Activated T-helper 9 cell treated with anti-CD3 and anti-CD28 coated beads, Interleukin-2, amount 50 U/mL, for 16 hours (primary cell): ENCODE results near the gene NNMT.
"Not testable (repeated sequence)": the region's sequence is repeated elsewhere in the genome, so short reads cannot be mapped to it uniquely, and the experiment has no call there.

Experiments
- DNase-seq: peaks from one replicate; pipeline ENCODE4 v3.0.0-alpha.2; 2020; ENCODE audit warnings: low read depth

Gene NNMT

DNA sequence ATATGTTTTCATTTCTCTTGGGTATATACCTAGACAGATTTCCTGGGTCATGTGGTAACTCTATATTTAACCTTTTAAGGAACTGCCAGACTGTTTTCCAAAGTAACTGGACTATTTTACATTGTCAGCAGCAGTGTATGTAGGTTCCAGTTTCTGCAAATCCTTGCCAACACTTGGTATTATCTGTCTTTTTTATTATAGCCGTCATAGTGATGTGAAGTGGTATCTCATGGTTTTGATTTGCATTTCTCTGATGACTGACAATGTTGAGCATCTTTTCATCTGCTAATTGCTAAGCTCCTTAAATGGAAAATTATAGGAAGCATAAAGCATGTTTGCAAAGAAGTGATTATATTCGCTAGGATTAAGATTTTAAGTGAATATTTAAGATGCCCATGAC is 13.9 kb downstream of the NNMT start:
- no peak for DNase-seq

DNA sequence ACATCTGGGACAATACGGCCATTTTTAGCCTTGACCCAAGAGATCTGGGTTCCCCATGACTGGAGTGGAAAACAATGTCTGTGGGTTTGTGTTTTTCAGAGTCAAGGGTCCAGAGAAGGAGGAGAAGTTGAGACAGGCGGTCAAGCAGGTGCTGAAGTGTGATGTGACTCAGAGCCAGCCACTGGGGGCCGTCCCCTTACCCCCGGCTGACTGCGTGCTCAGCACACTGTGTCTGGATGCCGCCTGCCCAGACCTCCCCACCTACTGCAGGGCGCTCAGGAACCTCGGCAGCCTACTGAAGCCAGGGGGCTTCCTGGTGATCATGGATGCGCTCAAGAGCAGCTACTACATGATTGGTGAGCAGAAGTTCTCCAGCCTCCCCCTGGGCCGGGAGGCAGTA is 15.7 kb downstream of the NNMT start:
- DNase-seq, result no peak

DNA sequence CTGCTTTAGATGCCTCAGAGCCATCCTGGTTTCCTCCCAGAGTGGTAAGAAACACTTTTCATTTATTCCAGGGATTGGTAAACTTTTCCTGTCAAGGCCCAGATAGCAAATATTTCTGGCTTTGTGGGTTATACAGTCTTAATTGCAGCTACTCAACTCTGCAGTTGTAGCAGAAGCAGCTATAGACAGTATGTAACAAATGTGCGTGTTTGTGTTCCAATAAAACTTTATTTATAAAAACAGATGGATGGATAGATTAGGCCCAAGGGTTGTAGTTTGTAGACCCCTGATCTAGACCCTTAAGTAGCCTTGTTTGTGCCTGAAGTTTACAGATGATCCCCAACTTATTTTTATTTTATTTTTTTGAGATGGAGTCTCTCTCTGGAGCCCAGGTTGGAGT is 17.9 kb downstream of the NNMT start:
- DNase-seq, result no peak

DNA sequence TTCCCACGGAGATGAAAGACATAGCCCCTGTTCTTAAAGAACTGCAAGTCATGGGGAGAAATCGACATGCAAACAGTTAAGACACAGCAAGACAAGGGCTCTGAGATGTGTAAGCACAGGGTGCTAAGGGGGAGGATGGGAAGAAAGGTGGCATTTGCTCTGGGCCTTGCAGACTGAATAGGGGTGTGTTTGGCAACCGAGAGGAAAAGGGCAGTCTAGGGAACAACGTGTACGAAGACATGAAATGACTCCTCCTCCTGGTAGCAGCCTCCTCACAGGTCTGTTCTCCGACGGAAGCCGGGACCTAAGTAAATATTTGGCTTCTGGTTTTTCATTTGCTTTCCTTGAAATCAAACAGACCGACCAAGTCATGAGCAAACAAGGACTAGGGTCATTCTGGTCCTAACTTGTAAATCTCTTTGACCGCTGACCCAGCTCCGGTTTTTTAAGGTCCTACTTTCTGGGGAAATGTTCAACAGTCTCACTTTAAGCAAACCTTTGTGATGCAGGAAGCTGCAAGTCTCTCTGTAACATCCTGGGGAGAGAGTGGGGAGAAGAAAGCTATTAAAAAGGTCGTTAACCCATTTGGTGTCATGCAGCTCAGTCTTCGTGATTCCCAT is 19.7 kb downstream of the NNMT start:
- DNase-seq, result no peak

DNA sequence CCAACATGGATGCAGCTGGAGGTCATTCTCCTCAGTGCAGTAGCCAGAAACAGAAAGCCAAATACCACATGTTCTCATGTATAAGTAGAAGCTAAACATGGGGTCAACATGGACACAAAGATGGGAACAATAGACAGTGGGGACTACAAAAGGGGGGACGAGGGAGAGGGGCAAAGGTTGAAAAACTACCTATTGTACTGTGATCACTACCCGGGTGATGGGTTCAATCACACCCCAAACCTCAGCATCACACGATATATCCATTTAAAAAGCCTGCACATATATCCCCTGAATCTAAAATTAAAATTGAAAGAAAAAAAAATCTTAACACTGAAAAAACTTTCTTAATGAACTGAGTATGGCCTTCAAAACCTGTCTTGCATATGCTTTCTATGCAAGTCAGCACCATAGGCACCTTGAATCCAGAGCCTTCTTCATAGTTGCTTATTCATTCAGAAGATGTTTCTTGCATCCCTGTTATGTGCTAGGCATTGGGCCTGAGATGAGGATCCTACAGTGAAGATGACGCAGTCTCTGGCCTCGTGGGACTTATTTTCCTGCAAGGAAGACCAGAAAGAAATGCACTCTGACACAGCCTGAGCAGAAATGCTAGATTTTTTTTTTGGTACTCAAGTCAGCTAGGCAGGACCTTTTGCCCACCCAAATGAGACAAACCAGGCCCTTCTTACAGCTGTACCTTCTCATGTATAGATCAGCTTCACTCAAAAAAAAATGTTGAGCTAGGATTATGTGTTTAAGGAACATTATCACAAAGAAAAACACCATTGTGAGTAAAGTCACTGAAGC is 21.0 kb downstream of the NNMT start:
- DNase-seq, result no peak

DNA sequence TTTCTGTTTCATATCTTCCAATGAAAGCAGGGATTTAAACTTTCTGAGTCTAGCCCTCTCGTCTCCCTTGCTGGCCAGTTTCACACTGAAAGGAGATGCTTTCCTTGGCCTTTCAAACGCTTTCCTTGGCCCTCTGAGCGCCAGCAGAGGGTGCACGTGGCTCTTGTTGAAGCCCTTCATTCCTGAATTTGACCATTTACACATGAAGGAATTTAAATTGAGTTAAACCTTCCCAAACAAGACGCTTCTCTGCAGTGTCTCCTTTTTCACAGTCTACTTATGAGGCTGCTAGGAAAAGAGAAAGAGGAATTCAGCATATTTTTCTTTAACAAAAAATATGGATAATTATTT is 21.6 kb downstream of the NNMT start:
- no peak for DNase-seq

DNA sequence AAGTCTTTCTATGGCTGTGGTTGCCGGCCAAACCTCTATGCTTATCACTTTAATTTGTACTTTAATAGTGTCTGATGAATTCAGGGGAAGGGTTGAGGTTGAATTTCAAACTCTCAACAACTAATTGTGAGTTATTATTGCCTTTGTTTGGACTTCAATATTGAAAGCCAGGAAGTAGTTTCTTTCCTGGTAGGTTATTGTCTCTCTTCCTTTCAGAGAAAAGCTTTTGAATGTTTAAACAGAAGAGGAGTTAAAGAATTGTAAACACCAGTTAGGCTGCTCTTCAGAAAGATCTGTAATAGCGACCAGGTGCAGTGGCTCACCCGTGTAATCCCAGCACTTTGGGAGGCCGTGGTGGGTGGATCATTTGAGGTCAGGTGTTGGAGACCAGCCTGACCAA is 22.2 kb downstream of the NNMT start:
- DNase-seq, result no peak

DNA sequence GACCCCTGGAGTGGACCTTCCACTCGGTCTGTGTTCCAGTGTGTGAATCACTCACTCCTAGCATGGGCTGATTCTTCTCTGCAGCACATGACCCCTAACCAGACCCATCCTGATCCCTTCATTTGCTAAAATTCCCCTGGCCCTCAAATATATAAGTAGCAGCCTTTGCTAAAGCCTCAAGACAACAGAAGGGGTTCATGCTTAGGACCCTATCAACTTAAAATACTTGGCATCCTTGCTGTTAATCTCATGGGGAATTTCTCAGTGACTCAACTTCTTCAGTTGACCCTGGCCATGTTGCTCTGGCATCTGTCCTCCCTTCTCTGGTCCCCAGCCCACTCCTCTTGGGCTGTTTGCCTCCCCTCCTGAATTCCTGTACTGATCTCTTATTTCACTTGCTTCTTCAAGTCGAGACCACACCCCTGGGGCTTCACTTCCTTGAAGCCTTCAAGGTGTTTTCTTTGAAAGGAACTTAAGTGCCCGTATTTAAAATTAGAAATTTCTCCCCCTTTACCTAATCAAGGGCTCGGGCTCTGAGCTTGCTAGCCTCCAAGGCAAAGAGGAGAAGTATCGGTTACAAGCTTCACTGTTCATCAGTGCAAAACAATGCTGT is 23.6 kb downstream of the NNMT start:
- no peak for DNase-seq

DNA sequence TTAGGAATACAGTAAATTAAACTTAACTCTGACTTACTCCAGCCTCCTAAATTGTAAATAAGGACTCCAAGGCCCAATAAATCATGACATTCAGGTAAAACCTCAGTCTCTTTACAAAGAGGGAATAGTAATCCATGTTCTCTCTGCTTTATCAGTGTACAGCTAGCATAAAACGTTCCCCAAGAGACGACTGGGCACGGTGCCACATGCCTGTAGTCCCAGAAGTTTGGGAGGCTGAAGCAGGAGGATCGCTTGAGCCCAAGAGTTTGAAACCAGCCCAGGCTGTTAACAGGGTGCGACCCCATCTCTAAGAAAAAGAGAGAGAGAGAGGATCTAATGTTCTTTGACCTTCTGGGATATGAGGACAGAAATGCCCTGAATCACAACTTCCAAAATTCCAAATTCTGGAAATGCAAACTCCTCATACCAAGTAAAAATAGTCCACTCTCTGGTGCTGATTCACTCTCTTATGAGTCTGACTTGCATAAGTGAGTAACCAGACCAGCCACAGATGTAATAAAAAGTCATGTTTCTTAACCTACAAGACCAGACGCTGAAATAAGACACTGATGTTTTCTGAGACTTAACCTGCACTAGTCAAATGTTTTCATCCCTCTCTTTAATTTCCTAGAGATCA is 25.5 kb downstream of the NNMT start:
- DNase-seq, result no peak

DNA sequence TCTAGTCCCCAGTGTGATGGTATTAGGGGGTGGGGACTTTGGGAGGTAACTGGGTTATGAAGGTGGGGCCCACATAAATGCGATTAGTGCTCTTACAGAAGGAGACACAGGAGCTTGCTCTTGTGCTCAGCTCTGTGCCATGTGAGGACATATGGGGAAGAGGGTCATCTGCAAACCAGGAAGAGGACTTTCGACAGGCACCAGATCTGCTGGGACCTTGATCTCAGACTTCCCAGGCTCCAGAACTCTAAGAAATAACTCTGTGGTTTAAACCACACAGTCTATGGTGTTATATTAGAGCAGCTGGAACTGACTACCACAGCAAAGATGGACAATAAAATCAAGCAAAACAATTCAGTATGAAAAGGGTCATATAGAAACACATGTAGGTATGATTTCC is 26.7 kb downstream of the NNMT start:
- no peak for DNase-seq

DNA sequence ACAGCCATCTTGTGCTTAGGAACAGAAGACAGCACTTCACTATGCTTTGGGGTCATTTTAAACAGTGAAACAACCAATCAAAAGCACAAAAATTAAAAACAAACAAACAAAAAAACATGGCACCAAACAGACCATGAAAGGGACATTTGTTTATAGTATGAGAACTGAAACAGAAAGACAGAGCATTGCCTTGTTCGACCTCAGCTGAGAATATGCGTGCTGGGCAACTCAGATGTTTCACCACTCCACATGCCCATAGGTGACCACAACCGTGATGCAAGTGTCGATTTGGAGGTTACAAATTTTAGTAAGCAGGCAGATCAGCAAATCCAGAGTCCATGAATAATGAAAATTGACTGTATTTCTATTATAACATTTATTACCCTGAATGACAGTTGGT is 30.0 kb downstream of the NNMT start:
- DNase-seq, result no peak

DNA sequence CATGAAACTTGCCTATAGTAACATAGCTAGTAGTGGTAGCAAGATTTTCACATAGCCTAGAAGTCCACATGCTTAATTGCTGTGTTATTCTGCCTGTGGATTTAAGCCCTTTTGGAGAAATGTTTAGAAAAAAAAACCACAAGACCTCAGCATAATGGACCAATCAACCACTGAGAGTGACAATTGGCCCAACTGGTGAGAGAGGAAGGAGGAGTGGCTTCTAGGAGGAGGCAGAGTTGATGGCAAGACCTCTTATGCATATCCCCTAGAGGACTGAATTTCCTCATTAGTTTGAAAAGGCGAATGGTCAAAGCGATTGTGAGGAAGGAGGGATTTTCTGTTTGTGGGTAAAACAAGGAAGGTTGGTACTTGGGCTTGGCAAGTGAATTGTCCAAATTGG is 30.6 kb downstream of the NNMT start:
- no peak for DNase-seq

DNA sequence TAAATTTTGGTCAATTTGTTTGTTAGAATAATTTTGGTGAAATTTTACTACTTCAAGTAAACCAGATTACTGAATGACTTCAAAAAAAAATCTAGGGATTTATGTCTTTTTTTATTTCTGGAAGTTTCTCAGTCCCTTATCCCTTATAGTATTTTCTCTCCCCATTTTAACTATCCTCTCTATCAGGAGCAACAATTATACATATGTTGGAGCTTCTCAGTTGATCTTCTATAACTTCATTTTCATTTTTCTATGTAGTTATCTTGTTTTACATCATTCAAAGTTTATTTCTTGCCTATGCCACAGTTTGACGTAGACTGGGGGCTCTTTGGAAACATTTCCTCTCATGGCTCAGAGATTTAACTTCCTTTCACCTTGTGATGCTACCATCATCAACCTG is 34.2 kb downstream of the NNMT start:
- DNase-seq, result no peak

DNA sequence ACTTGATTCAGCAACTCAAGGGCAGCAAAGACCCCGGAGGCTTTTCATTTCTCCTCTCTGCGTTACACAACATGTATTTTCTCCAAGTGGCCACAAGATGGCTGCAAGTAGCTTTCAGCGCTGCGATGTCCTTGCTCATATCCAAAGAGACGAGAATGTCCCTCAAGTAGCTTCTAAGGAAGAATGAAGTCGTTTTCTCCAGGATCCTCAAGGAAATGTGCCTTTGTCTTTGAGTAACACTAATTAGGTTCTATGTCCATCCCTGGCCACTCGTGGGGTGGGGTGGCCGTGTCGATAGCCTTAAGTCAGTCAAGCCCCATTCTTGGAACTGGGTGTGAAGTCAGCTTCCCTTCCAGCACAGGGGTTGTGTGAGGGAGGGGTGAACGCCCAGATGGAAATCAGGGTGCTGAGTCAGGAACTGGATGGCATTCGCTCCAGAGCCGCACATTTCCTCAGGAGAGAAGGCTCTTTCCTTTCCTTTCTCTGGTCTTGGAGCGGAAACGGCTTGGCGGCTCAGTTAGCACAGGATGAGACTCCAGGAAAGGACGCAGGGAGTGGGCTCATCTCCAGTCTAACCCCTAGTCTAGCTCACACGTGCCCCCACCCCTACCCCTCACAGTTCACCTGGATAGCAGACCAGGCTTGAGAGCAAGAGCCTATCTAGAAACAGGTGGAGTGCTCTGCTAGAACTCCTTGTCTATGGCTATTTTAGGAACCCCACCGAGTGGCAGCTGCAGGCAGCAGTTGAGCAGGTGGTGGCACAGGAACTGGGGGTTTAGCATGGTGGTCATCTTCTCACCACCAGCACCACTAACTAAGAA is 44.3 kb downstream of the NNMT start:
- DNase-seq, result no peak

DNA sequence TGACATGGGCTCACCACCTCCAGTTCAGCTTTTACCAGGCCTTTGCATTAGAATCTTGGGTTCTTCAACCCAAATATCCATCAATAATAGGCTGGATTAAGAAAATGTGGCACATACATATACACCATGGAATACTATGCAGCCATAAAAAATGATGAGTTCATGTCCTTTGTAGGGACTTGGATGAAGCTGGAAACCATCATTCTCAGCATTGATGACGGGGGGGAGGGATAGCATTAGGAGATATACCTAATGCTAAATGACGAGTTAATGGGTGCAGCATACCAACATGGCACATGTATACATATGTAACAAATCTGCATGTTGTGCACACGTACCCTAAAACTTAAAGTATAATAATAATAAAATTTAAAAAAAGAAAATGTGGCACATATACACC is 45.5 kb downstream of the NNMT start:
- not testable (repeated sequence) for DNase-seq

DNA sequence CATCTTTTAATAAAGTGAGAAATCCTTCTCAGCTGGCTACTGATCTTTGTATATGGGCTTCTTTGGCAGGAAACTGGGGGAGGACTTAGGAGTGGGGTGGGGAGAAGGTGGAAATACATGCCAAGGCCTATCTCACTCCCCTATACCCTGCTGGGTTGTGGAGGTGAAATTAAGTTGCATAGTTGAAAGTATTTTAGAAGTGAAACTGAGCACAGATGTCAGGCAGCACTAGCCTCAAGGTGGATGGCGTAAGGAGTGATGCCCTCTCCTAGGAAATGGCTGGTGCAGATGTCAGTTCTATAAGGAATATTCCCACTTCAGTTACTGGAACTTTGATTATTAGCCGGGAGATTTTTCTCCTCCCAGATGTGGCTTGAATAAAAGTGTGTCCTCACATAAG is 46.3 kb downstream of the NNMT start:
- no peak for DNase-seq

DNA sequence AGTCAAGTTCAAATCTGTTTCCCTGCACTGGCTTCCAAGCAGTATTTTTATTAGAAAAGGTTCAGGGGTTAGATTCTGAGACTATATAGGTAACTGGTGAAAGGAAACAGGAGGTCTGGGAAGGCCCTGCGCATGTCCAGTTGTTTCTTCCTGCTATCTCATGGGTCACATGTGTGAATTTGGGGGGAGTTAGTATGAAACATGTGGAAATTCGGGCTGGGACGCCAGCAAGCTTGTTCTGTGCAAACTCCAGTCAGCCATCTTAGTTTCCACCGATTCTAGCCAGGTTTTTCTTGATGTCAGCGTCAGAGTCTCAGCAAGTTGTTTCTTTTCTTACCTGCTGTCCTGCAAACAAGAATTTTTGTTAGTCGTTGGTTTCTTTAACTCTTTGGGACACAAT is 46.8 kb downstream of the NNMT start:
- no peak for DNase-seq

DNA sequence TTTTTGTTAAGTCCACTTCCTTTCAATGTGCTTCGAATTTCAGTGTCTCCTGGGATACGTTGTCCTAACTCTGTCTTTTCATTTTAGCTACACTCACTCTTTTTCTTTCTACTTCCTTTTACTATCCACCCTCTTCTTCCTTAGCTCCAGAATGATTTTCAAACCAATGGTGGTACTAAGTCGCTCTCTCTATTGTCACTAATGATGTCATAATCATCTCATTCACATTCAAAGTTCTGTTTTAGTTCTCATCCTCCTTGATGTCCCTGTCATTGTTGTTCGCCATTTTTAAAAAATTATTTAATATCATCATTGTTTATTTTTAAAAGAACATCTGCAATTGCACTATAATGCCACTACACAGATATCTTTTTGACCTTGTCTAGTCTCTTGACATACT is 47.3 kb downstream of the NNMT start:
- DNase-seq, result no peak

DNA sequence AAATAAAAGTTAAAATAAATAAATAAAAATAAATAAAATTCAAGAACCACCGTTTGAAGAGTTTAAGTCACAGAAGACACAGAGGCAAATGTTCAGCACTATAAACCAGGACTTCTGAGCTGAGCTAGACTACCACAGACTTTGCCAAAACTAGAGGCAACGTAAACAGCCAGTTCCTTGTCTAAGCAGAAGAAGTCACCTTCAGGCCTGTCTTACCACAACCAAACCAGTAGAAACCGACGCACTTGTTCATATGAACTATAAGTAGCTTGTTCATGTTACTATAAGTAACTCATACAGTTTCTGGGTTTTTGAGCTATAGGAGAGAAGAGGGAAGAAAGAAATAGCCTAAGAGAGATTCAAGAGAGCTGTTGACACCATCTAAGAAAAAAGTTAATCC is 48.3 kb downstream of the NNMT start:
- DNase-seq, result no peak

DNA sequence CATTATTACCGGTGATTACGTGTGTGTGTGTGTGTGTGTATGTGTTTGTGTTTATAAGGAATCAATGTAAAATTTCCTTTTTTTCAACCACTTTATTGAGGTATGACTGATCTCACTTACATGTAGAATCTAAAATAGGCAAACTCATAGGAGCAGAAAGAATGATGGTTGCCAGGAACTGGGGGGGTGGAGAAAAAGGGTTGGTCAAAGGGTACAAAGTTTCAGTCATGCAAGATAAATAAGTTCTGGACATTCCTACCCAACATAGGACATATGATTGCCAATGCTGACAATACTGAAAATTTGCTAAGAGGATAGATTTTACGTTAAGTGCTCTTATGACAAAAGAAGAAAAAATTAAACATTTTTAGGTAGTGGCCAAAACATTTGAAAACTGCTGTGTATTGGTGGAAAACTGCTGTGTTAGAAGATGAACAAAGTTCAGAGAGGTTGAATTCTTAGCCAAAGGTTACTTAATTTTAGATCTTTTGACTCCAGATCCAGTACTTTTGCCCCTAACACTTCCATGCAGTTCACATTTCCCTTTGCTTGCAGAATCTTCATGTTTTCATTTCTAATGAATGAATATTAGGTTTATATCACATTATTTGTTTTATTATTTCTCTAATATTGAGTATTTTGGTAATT is 49.5 kb downstream of the NNMT start:
- DNase-seq, result no peak

DNA sequence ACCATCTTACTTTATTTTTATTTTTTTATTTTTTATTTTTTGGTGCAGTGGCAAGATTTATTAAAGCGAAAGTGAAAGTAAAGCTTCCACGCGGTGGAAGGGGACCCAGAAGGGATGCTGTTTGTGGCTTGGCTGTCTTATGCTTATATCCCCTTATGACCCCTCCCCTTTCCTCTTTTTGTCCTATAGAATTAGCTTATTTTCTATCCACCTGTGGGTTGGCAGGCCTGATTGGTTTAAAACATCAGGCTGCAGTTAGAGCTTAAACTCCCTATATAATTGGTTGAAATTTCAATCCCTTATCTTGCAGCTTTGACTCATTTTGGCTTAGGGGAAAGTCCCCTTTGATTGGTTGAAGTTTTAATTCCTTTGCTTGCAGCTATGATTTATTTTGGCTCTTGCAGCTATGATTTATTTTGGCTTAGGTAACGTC is 50.5 kb downstream of the NNMT start:
- no peak for DNase-seq
